ENCODE measurements around the gene PACRG.

DNA sequence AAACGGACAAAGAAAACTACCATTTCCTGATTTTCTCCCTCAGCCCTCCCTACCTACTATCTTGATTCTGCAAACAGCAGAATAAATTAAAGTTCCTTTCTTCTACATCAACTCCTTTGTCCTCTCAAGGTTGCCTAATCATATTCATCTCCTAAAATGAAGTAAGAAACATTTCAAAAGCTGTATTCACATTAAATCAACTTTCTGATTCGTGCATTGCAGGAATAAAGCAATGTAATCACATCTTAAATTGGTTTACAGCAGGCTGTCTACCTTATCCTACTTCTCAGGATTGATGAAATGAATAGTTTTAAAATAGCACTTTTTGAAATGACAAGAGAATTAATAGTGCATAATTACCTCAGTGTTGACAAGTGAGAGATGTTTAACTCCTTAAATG lies 25.3 kb upstream of the PACRG start:
- no peak for TF ChIP-seq FOXP2 (optimal IDR thresholded peaks at IDR 0.05; ENCODE audit: borderline replicate concordance, extremely low read depth, extremely low read length, insufficient read depth)
- no peak for TF ChIP-seq POLR2AphosphoS5 (IDR thresholded peaks at IDR 0.05; ENCODE audit: low read depth, low read length)
- TF ChIP-seq TAF1 (IDR thresholded peaks at IDR 0.05; ENCODE audit: borderline replicate concordance, insufficient read depth, low read length): no peak
- no peak for TF ChIP-seq SIN3A (IDR thresholded peaks at IDR 0.05; ENCODE audit: borderline replicate concordance, insufficient read depth, low read length)
